Activated T-cell treated with anti-CD3 and anti-CD28 coated beads for 1 hour (primary cell): ENCODE results near the gene PGM2L1.

Source experiments
- DNase-seq: peaks from one replicate; pipeline ENCODE4 v3.0.0-alpha.2; 2020; ENCODE audit warnings: low read depth

PGM2L1 gene

GRCh38 chr11:74297484-74297883 lies 100.7 kb downstream of the PGM2L1 start:
- no peak for DNase-seq

GRCh38 chr11:74288911-74289310 lies 109.3 kb downstream of the PGM2L1 start:
- no peak for DNase-seq

GRCh38 chr11:74288161-74288560 lies 110.1 kb downstream of the PGM2L1 start:
- DNase-seq: no peak

- no peak for DNase-seq
Observed at GRCh38 chr11:74284466-74284865, 113.8 kb downstream of the PGM2L1 start.

- no peak for DNase-seq
Observed at GRCh38 chr11:74283580-74284180, 114.6 kb downstream of the PGM2L1 start.

GRCh38 chr11:74282914-74283371 lies 115.3 kb downstream of the PGM2L1 start:
- DNase-seq: no peak

GRCh38 chr11:74282421-74282820 lies 115.8 kb downstream of the PGM2L1 start:
- no peak for DNase-seq

- no peak for DNase-seq
Observed at GRCh38 chr11:74280494-74280893, 117.7 kb downstream of the PGM2L1 start.
